Transverse colon (tissue), 4 donors: Measurements from ENCODE around the gene POLR2F. TPM values are rescaled to one million over a fixed set of nuclear protein-coding genes. Genes with fewer than 3 reads are reported as not detected.
A peak's percentile ranks its signal among the peaks of the same experiment; 100 is the strongest.

Experiments used
- DNase-seq: peaks from one replicate; pipeline ENCODE4 v3.0.0-alpha.2; 2019
- H3K27ac ChIP-seq, 4 donors: fragments of 200-600 bp; sonication (generic); 2 replicates each; pipeline ENCODE4 v1.5.1; 2016 to 2018; ENCODE audit warnings: inconsistent platforms in 4 of 4
- H3K27me3 ChIP-seq: fragments of 200-600 bp; sonication (generic); 2 replicates; pipeline ENCODE4 v1.5.1; 2017; ENCODE audit warnings: inconsistent platforms
- H3K36me3 ChIP-seq, 4 donors: fragments of 200-600 bp; sonication (generic); 2 replicates each; pipeline ENCODE4 v1.5.1; 2017 to 2019; ENCODE audit warnings: inconsistent platforms in 4 of 4
- H3K4me1 ChIP-seq, 4 donors: fragments of 200-600 bp; sonication (generic); 2 replicates each; pipeline ENCODE4 v1.5.1; 2017 to 2020; ENCODE audit warnings: inconsistent platforms in 4 of 4
- H3K4me3 ChIP-seq, 4 donors: fragments of 200-600 bp; sonication (generic); 1 replicate in 1 of 4; 2 replicates in 3 of 4; pipeline versions ENCODE4 v1.5.1 to v1.6.1; 2017 to 2019; ENCODE audit warnings: inconsistent platforms in 4 of 4
- H3K9me3 ChIP-seq, 2 donors: fragments of 200-600 bp; sonication (generic); 2 replicates each; pipeline ENCODE4 v1.5.1; 2017 to 2019; ENCODE audit warnings: inconsistent platforms in 2 of 2
- CTCF ChIP-seq, 5 experiments: fragments of 200-600 bp in 3 of 5; fragments of 450-650 bp in 2 of 5; sonication (generic) in 3 of 5; IDR thresholded peaks; 1 replicate in 2 of 5; 2 replicates in 3 of 5; pipeline ENCODE4 v1.5.1; 2016 to 2017; ENCODE audit warnings: antibody characterized with exemption in 5 of 5, inconsistent platforms in 3 of 5, mild to moderate bottlenecking in 2 of 5, moderate library complexity in 1 of 5
- EP300 ChIP-seq: sonication (generic); formaldehyde crosslinking; IDR thresholded peaks from one replicate; pipeline ENCODE4 v1.6.1; 2017; ENCODE audit warnings: antibody characterized with exemption, low read depth
- POLR2A ChIP-seq: fragments of 450-650 bp; IDR thresholded peaks from one replicate; pipeline ENCODE4 v1.6.1; 2016; ENCODE audit warnings: antibody characterized with exemption, mild to moderate bottlenecking, moderate library complexity
- POLR2AphosphoS5 ChIP-seq, 3 donors: sonication (generic); formaldehyde crosslinking; IDR thresholded peaks; one replicate each; pipeline ENCODE4 v1.6.1; 2016; ENCODE audit warnings: antibody characterized with exemption in 3 of 3
- WGBS, 2 donors: methylation state at CpG; one replicate each; pipeline ENCODE4 v1.1.5; 2018; ENCODE audit warnings: low coverage in 1 of 2; 5-methylcytosine and 5-hydroxymethylcytosine counted together
- in situ Hi-C, 4 donors: fragments of 200-750 bp; cut with MboI; loops; one replicate each; pipeline versions ENCODE4 v1.15.0 to v1.15.1; 2017; ENCODE audit warnings: low sequenced_read_pairs in 3 of 4, low pct_ligation_motif_present in 1 of 4, low pct_unique_long_range_greater_than_20kb in 1 of 4
- intact Hi-C: fragments of 100-400 bp; cut with DNase I; formaldehyde crosslinking; loops from one replicate; pipeline ENCODE4 v1.15.1; 2023; ENCODE audit warnings: low total_unique reads
- total RNA-seq, 4 donors: library from RNA; depleted of rRNA; stranded (reverse); fragments of >200 nt; gene quantifications; one replicate each; pipeline ENCODE4 v1.1.0, GENCODE V29; 2016

POLR2F gene
- total RNA-seq, 4 donors from 2014 or later, result 7.6 to 65.5 (median 32.6) TPM

DNA sequence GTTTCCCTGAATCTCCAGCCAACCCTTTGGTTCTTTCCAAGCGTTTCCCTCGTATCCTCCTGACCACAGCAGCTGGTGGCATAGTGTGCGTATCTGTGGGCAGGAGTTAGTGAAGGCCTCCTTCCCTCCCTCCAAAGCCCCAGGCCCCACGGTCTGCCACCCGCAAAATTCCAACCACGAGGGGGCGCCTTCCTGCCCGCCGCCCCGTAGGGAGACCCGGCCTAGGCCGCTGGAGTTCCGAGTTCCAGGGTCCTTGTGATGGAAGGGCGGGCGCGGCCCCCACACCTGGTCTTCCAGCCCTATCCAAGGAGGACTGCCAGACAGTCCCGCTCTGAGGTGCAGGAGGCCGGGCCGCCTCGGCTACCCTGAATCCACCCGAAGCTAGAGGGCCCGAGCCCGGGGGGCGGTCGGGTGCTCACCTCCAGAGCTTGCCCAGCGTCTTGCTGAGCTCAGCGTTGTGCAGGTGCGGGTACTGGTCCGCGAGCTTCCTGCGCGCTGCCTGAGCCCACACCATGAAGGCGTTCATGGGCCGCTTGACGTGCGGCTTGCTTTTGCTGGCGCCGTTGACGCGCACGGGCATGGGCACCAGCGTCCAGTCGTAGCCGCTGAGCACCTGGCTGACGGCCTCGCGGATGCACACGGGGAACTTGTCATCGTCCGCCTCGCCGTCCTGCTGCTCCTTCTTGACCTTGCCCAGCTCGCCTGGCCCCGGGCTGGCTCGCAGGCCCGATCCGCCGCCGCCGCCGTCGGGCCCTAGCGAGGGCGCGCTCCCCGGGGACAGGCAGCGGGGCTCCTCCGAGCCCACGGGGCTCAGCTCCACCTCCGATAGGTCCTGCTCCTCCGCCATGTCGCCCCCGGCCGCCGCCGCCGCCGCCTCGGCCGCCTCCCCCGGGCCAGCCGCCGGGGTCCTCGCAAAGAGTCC, 29.7 kb downstream of the POLR2F start:
- intact Hi-C loops, result no loop called here

GRCh38 chr22:37983860-37984791, 30.6 kb downstream of the POLR2F start, which contains the start of gene SOX10:
TSS of gene SOX10 (minus strand) at chr22:37984555. CDS start at chr22:37983784, 771 bp downstream.
- Histone ChIP-seq H3K36me3 (no peaks in the 10 kb centered on the region), H3K9me3 (no peaks in the 10 kb centered on the region), H3K27me3 (no peaks in the 10 kb centered on the region), H3K4me3 (peak within 1 kb of the TSS in 2 of 4 donors; percentile 14 to 23), H3K4me1 (peaks cover 0 to 17% (median 4%) of the 10 kb centered on the region in 4 donors), H3K27ac (peak within 1 kb of the TSS in 2 of 4 donors; percentile 31 to 41)
- in situ Hi-C loops, result no loop called here
- intact Hi-C loops, result no loop called here
- 79 to 84% methylated on average over 8 to 42 of the region's 42 CpGs for WGBS, 2 donors
- no peak for TF ChIP-seq CTCF (IDR thresholded peaks at IDR 0.05)
- TF ChIP-seq POLR2A, result no peak
- no peak for TF ChIP-seq EP300
- TF ChIP-seq POLR2AphosphoS5 (IDR thresholded peaks at IDR 0.05), result peak; percentile 31 to 46 (median 32)
- no peak for DNase-seq

More for the DNA sequence above, 29.7 kb downstream of the POLR2F start:
- Histone ChIP-seq H3K9me3 (no peaks in the 10 kb centered on the region), H3K36me3 (no peaks in the 10 kb centered on the region), H3K4me3 (peak overlapping the region in 2 of 4 donors; percentile 14 to 23), H3K4me1 (peaks cover 0 to 17% (median 4%) of the 10 kb centered on the region in 4 donors), H3K27ac (peak overlapping the region in 2 of 4 donors; percentile 15 to 30), H3K27me3 (no peaks in the 10 kb centered on the region)
- 44 to 87% methylated on average over 16 to 76 of the region's 84 CpGs for WGBS, 2 donors
- TF ChIP-seq EP300 (no peak), CTCF (IDR thresholded peaks at IDR 0.05) (no peak), POLR2A (no peak)
- in situ Hi-C loops, result no loop called here
- no peak for DNase-seq

- no peaks in the 10 kb centered on the region for H3K27me3 ChIP-seq
- intact Hi-C loops, result no loop called here
- H3K27ac ChIP-seq, result peak overlapping the region in 2 of 4 donors; percentile 31 to 41
- H3K4me3 ChIP-seq, result no peak overlapping the region
- H3K36me3 ChIP-seq, result no peaks in the 10 kb centered on the region
- TF ChIP-seq EP300, result no peak
- TF ChIP-seq POLR2AphosphoS5 (IDR thresholded peaks at IDR 0.05), result no peak
- no peak for TF ChIP-seq POLR2A
- no peak for TF ChIP-seq CTCF (IDR thresholded peaks at IDR 0.05)
- DNase-seq, result no peak
- H3K9me3 ChIP-seq, result no peaks in the 10 kb centered on the region
- peaks cover 0 to 17% (median 4%) of the 10 kb centered on the region in 4 donors for H3K4me1 ChIP-seq
- 91% methylated on average over 9 of the region's 9 CpGs; no CpG with 5 or more reads in 1 of the 2 donors for WGBS, 2 donors
- in situ Hi-C loops, result no loop called here
Measured at GRCh38 chr22:37985050-37985585, 31.6 kb downstream of the POLR2F start.
